Fibroblast of skin of scalp (primary cell): ENCODE measurements around the gene ATP5F1D. TPM values are rescaled to one million over a fixed set of nuclear protein-coding genes. Genes with fewer than 3 reads are reported as not detected.
"Not testable (repeated sequence)": the region's sequence is repeated elsewhere in the genome, so short reads cannot be mapped to it uniquely, and the experiment has no call there.

Experiments
- DNase-seq: peaks from one replicate; pipeline ENCODE4 v3.0.0-alpha.2; 2013
- polyA plus RNA-seq, 2 experiments: library from polyadenylated mRNA; unstranded; fragments of 120-200 nt; gene quantifications; one replicate each; pipeline ENCODE4 v1.2.1, GENCODE V29; 2013; ENCODE audit not compliant: insufficient read length in 2 of 2

Gene ATP5F1D
- 115 TPM for polyA plus RNA-seq (2013, experiment 1 of 2; ENCODE audit: insufficient read length)
- polyA plus RNA-seq (2013, experiment 2 of 2; ENCODE audit: insufficient read length): 106 TPM

GRCh38 chr19:1241417-1242095 lies at the start of gene ATP5F1D:
TSS of gene ATP5F1D (plus strand) at chr19:1241751. CDS start at chr19:1241851, 100 bp downstream.
- DNase-seq: peak; percentile 95

GRCh38 chr19:1199531-1199930 lies 42.0 kb upstream of the ATP5F1D start:
- no peak for DNase-seq

GRCh38 chr19:1200614-1201013 lies 40.9 kb upstream of the ATP5F1D start:
- DNase-seq: not testable (repeated sequence)

- peak; percentile 98 for DNase-seq
These were observed 36.1 kb upstream of the ATP5F1D start, which contains the start of gene STK11 for GRCh38 chr19:1205114-1206099. TSS of gene STK11 (plus strand) at chr19:1205778. CDS start at chr19:1206914, 1,136 bp downstream.

GRCh38 chr19:1206150-1206863 lies 35.2 kb upstream of the ATP5F1D start:
- DNase-seq: no peak

- no peak for DNase-seq
These were observed 34.6 kb upstream of the ATP5F1D start for GRCh38 chr19:1206864-1207450.

GRCh38 chr19:1208830-1209229 lies 32.7 kb upstream of the ATP5F1D start:
- DNase-seq: not testable (repeated sequence)

- no peak for DNase-seq
These were observed 31.4 kb upstream of the ATP5F1D start for GRCh38 chr19:1210227-1210538.

GRCh38 chr19:1211494-1212234 lies 29.9 kb upstream of the ATP5F1D start:
- peak; percentile 21 for DNase-seq

- peak; percentile 29 for DNase-seq
These were observed 27.9 kb upstream of the ATP5F1D start for GRCh38 chr19:1213391-1214286.

- no peak for DNase-seq
These were observed 27.2 kb upstream of the ATP5F1D start for GRCh38 chr19:1214299-1214861.

- no peak for DNase-seq
These were observed 26.5 kb upstream of the ATP5F1D start for GRCh38 chr19:1214862-1215731.

- no peak for DNase-seq
These were observed 24.8 kb upstream of the ATP5F1D start for GRCh38 chr19:1216756-1217155.

GRCh38 chr19:1217366-1217765 lies 24.2 kb upstream of the ATP5F1D start:
- no peak for DNase-seq

- no peak for DNase-seq
These were observed 22.6 kb upstream of the ATP5F1D start for GRCh38 chr19:1218751-1219567.

GRCh38 chr19:1219786-1220476 lies 21.6 kb upstream of the ATP5F1D start:
- DNase-seq: no peak

- DNase-seq: no peak
These were observed 21.0 kb upstream of the ATP5F1D start for GRCh38 chr19:1220477-1220930.
